HEK293 (cell line): Measurements from ENCODE around the gene CELSR1.

Experiments used
- GLI2 ChIP-seq: fragments of 450-650 bp; formaldehyde crosslinking; IDR thresholded peaks from 2 replicates; pipeline ENCODE4; 2017; ENCODE audit warnings: missing biosample characterization, missing genetic modification characterization, low read depth, borderline replicate concordance
- KLF9 ChIP-seq: fragments of 450-650 bp; formaldehyde crosslinking; IDR thresholded peaks from 2 replicates; pipeline ENCODE4 v1.5.1; 2016; ENCODE audit warnings: missing biosample characterization, missing genetic modification characterization, low read depth
- MZF1 ChIP-seq: fragments of 450-650 bp; formaldehyde crosslinking; IDR thresholded peaks from 2 replicates; pipeline ENCODE4 v1.5.1; 2017; ENCODE audit warnings: missing biosample characterization, missing genetic modification characterization, borderline replicate concordance
- PBX3 ChIP-seq: sonication (generic); formaldehyde crosslinking; IDR thresholded peaks from 2 replicates; pipeline ENCODE4 v1.8.1; 2022; ENCODE audit warnings: mild to moderate bottlenecking, moderate library complexity, missing genetic modification reagents
- SALL2 ChIP-seq: fragments of 450-650 bp; formaldehyde crosslinking; IDR thresholded peaks from 2 replicates; pipeline ENCODE4 v1.5.0; 2017; ENCODE audit warnings: missing biosample characterization, mild to moderate bottlenecking, missing genetic modification characterization, borderline replicate concordance
- SP2 ChIP-seq: fragments of 450-650 bp; formaldehyde crosslinking; IDR thresholded peaks from 2 replicates; pipeline ENCODE4 v1.5.1; 2016; ENCODE audit warnings: missing biosample characterization, missing genetic modification characterization
- SP3 ChIP-seq: fragments of 450-650 bp; formaldehyde crosslinking; IDR thresholded peaks from 2 replicates; pipeline ENCODE4 v1.5.1; 2016; ENCODE audit warnings: missing biosample characterization, missing genetic modification characterization
- ZBTB10 ChIP-seq: fragments of 450-650 bp; formaldehyde crosslinking; IDR thresholded peaks from 2 replicates; pipeline ENCODE4 v1.5.1; 2016; ENCODE audit warnings: missing biosample characterization, missing genetic modification characterization
- ZBTB20 ChIP-seq: fragments of 450-650 bp; formaldehyde crosslinking; IDR thresholded peaks from 2 replicates; pipeline ENCODE4 v1.5.1; 2016; ENCODE audit warnings: missing biosample characterization, missing genetic modification characterization
- ZBTB44 ChIP-seq: fragments of 450-650 bp; IDR thresholded peaks from 2 replicates; pipeline ENCODE4 v1.5.1; 2018; ENCODE audit warnings: missing biosample characterization, mild to moderate bottlenecking, missing genetic modification characterization
- ZNF16 ChIP-seq: fragments of 450-650 bp; formaldehyde crosslinking; IDR thresholded peaks from 2 replicates; pipeline ENCODE4 v1.5.1; 2016; ENCODE audit warnings: low read depth, missing biosample characterization, missing genetic modification characterization
- ZNF211 ChIP-seq: fragments of 450-650 bp; formaldehyde crosslinking; IDR thresholded peaks from 2 replicates; pipeline ENCODE4 v1.5.1; 2016; ENCODE audit warnings: low read depth, missing biosample characterization, missing genetic modification characterization
- ZNF280C ChIP-seq: fragments of 450-650 bp; formaldehyde crosslinking; IDR thresholded peaks from 2 replicates; pipeline ENCODE4 v1.5.1; 2016; ENCODE audit warnings: missing biosample characterization, missing genetic modification characterization
- ZNF394 ChIP-seq: fragments of 450-650 bp; formaldehyde crosslinking; IDR thresholded peaks from 2 replicates; pipeline ENCODE4 v1.5.1; 2016; ENCODE audit warnings: missing biosample characterization, missing genetic modification characterization, mild to moderate bottlenecking, moderate library complexity, borderline replicate concordance
- ZNF398 ChIP-seq: fragments of 450-650 bp; formaldehyde crosslinking; IDR thresholded peaks from 2 replicates; pipeline ENCODE4 v1.5.1; 2017; ENCODE audit warnings: missing biosample characterization, missing genetic modification characterization
- ZNF416 ChIP-seq: fragments of 450-650 bp; formaldehyde crosslinking; IDR thresholded peaks from 2 replicates; pipeline ENCODE4 v1.5.1; 2016; ENCODE audit warnings: missing biosample characterization, missing genetic modification characterization
- ZNF518A ChIP-seq: fragments of 450-650 bp; formaldehyde crosslinking; conservative IDR thresholded peaks from 2 replicates; pipeline ENCODE4 v1.5.1; 2016; ENCODE audit warnings: low read depth, missing biosample characterization, missing genetic modification characterization
- ZNF571 ChIP-seq: fragments of 450-650 bp; formaldehyde crosslinking; IDR thresholded peaks from 2 replicates; pipeline ENCODE4 v1.5.0; 2017; ENCODE audit warnings: missing biosample characterization, missing genetic modification characterization
- ZNF664 ChIP-seq: fragments of 450-650 bp; formaldehyde crosslinking; IDR thresholded peaks from 2 replicates; pipeline ENCODE4 v1.5.1; 2016; ENCODE audit warnings: missing biosample characterization, missing genetic modification characterization
- ZNF791 ChIP-seq: fragments of 450-650 bp; formaldehyde crosslinking; IDR thresholded peaks from 2 replicates; pipeline ENCODE4 v1.5.1; 2016; ENCODE audit warnings: missing biosample characterization, missing genetic modification characterization
- ZSCAN16 ChIP-seq: fragments of 450-650 bp; formaldehyde crosslinking; IDR thresholded peaks from 2 replicates; pipeline ENCODE4 v1.5.1; 2016; ENCODE audit warnings: missing biosample characterization, missing genetic modification characterization
- ZSCAN18 ChIP-seq: fragments of 450-650 bp; formaldehyde crosslinking; IDR thresholded peaks from 2 replicates; pipeline ENCODE4 v1.5.1; 2016; ENCODE audit warnings: missing biosample characterization, missing genetic modification characterization

CELSR1 gene

GRCh38 chr22:46528121-46528610, 9.3 kb downstream of the CELSR1 start (continued):
- TF ChIP-seq GLI2 (tag by site-specific recombination) (no peak), KLF9 (tag by site-specific recombination) (no peak), ZNF394 (tag by site-specific recombination) (no peak), ZNF518A (tag by site-specific recombination) (no peak), MZF1 (tag by site-specific recombination) (no peak), SP3 (tag by site-specific recombination) (no peak), ZBTB44 (tag by site-specific recombination) (no peak), ZNF664 (tag by site-specific recombination) (no peak), ZNF416 (tag by site-specific recombination) (no peak), SP2 (tag by site-specific recombination) (no peak; the same call in 1 of the 2 replicates), ZSCAN18 (tag by site-specific recombination) (no peak), ZNF16 (tag by site-specific recombination) (no peak), SALL2 (tag by site-specific recombination) (no peak), PBX3 (CRISPR knock-in tag) (no peak), ZNF791 (tag by site-specific recombination) (no peak), ZNF571 (tag by site-specific recombination) (no peak), ZNF280C (tag by site-specific recombination) (no peak), ZNF398 (tag by site-specific recombination) (no peak), ZBTB10 (tag by site-specific recombination) (no peak), ZBTB20 (tag by site-specific recombination) (no peak), ZNF211 (no peak), ZSCAN16 (tag by site-specific recombination) (no peak)
